HepG2 (cell line): ENCODE measurements around the gene MAPK12. TPM values are rescaled to one million over a fixed set of nuclear protein-coding genes. Genes with fewer than 3 reads are reported as not detected.
A peak's percentile ranks its signal among the peaks of the same experiment; 100 is the strongest.

Experiments used
- ATAC-seq: fragments of 200-7000 bp; cut with Tn5 transposase; 3 replicates; pipeline ENCODE4 v1.9.1; 2020; ENCODE audit warnings: mild to moderate bottlenecking, moderate library complexity
- BruUV-seq: library from RNA; stranded (reverse); fragments of 400-500 nt; replicated peaks from 2 replicates; lab custom pipeline; 2021; lab: Mats Ljungman, UMichigan
- CTCF ChIA-PET: fragments of 300-600 bp; formaldehyde crosslinking; extraction: SDS; loops from one replicate; lab custom pipeline; 2021; ENCODE audit warnings: low total read pairs, inconsistent platforms, low intra/inter-chr PET ratio; lab: Yijun Ruan, JAX
- POLR2A ChIA-PET: fragments of 350-600 bp; sonication (Branson Sonifier 250); formaldehyde crosslinking; loops from one replicate; lab custom pipeline; 2020; ENCODE audit warnings: antibody characterized with exemption, inconsistent platforms; lab: Yijun Ruan, JAX
- DNase-seq: peaks from one replicate; pipeline ENCODE4 v3.0.0-alpha.2; 2015; ENCODE audit warnings: low spot score
- FAIRE-seq: peaks from 3 replicates; lab custom pipeline; 2011; peaks lifted over from hg19 to GRCh38; lab: Jason Lieb, UNC
- H2AFZ ChIP-seq: one replicate; pipeline ENCODE4 v1.6.1; 2011; ENCODE audit warnings: low read length, inconsistent platforms
- H3K27ac ChIP-seq: fragments of 300-600 bp; 3 replicates; pipeline ENCODE4 v1.8.0; 2011; ENCODE audit warnings: mixed run types, mild to moderate bottlenecking, mixed read lengths, low read length, inconsistent platforms; ENCODE audit not compliant: insufficient read depth; ENCODE audit errors: extremely low read length
- H3K27me3 ChIP-seq, 2 experiments: fragments of 200-600 bp in 1 of 2; 2 replicates in 1 of 2; 3 replicates in 1 of 2; pipeline versions ENCODE4 v1.6.0 to v1.8.0; 2011; ENCODE audit warnings: low read length in 2 of 2, mild to moderate bottlenecking in 2 of 2, moderate library complexity in 2 of 2, inconsistent platforms in 1 of 2; ENCODE audit not compliant: insufficient read depth in 2 of 2, control insufficient read depth in 1 of 2
- H3K36me3 ChIP-seq, 2 experiments: fragments of 200-600 bp in 1 of 2; replicated peaks in 1 of 2; 2 replicates in 1 of 2; 3 replicates in 1 of 2; pipeline versions ENCODE4 v1.5.1 to v1.8.0; 2011; ENCODE audit warnings: low read length in 2 of 2, inconsistent platforms in 1 of 2; ENCODE audit not compliant: insufficient read depth in 2 of 2, control insufficient read depth in 1 of 2
- H3K4me1 ChIP-seq: 2 replicates; pipeline ENCODE4 v1.5.1; 2012; ENCODE audit warnings: low read length, inconsistent platforms; ENCODE audit not compliant: insufficient read depth
- H3K4me2 ChIP-seq: 2 replicates; pipeline ENCODE4 v1.6.0; 2011; ENCODE audit warnings: low read depth, low read length, inconsistent platforms
- H3K4me3 ChIP-seq, 3 experiments: fragments of 200-600 bp in 1 of 3; sonication (generic), shearing (Covaris generic) in 1 of 3; replicated peaks in 1 of 3; 2 replicates each; pipeline ENCODE4 v1.5.1; 2011 to 2016; ENCODE audit warnings: low read length in 3 of 3, inconsistent platforms in 2 of 3, low read depth in 2 of 3, mild to moderate bottlenecking in 2 of 3, control low read depth in 1 of 3, mixed read lengths in 1 of 3; ENCODE audit not compliant: insufficient read depth in 1 of 3
- H3K79me2 ChIP-seq: one replicate; pipeline ENCODE4 v1.6.1; 2011; ENCODE audit warnings: low read length, inconsistent platforms; ENCODE audit not compliant: insufficient read depth
- H3K9ac ChIP-seq: 2 replicates; pipeline ENCODE4 v1.6.0; 2011; ENCODE audit warnings: mild to moderate bottlenecking, low read depth, low read length, inconsistent platforms; ENCODE audit not compliant: insufficient read depth
- H3K9me3 ChIP-seq: 2 replicates; pipeline ENCODE4 v1.5.1; 2012; ENCODE audit warnings: mild to moderate bottlenecking, low read length
- H4K20me1 ChIP-seq: 2 replicates; pipeline ENCODE4 v1.6.0; 2011; ENCODE audit warnings: inconsistent platforms, mild to moderate bottlenecking, low read length, moderate library complexity; ENCODE audit not compliant: insufficient read depth
- CREB3 ChIP-seq: sonication (generic); formaldehyde crosslinking; IDR thresholded peaks from 2 replicates; pipeline ENCODE4 v1.5.0; 2020; ENCODE audit warnings: missing genetic modification reagents
- DZIP1 ChIP-seq: sonication (generic); formaldehyde crosslinking; IDR thresholded peaks from 2 replicates; pipeline ENCODE4 v1.5.0; 2020; ENCODE audit warnings: mild to moderate bottlenecking, missing genetic modification reagents
- KDM5B ChIP-seq: sonication (generic); formaldehyde crosslinking; IDR thresholded peaks from 2 replicates; pipeline ENCODE4 v1.4.0; 2020; ENCODE audit warnings: missing genetic modification reagents, mild to moderate bottlenecking, borderline replicate concordance
- MAFK ChIP-seq, 2 experiments: IDR thresholded peaks in 1 of 2; conservative IDR thresholded peaks in 1 of 2; 2 replicates each; pipeline ENCODE4 v1.6.1; 2011; ENCODE audit warnings: improper control_type of control experiment in 2 of 2, low read length in 2 of 2
- NONO ChIP-seq, 2 experiments: fragments of 450-650 bp in 1 of 2; sonication (generic) in 1 of 2; formaldehyde crosslinking in 1 of 2; IDR thresholded peaks in 1 of 2; conservative IDR thresholded peaks in 1 of 2; 2 replicates each; pipeline versions ENCODE4 v1.6.1 to v1.8.0; 2017 to 2022; ENCODE audit warnings: mild to moderate bottlenecking in 1 of 2, missing genetic modification reagents in 1 of 2, moderate library complexity in 1 of 2
- SKIL ChIP-seq: sonication (generic); formaldehyde crosslinking; IDR thresholded peaks from 2 replicates; pipeline ENCODE4 v1.8.0; 2022; ENCODE audit warnings: missing genetic modification reagents, mild to moderate bottlenecking, moderate library complexity, borderline replicate concordance
- SMYD3 ChIP-seq: sonication (generic); formaldehyde crosslinking; IDR thresholded peaks from 2 replicates; pipeline ENCODE4 v1.8.1; 2023; ENCODE audit warnings: mild to moderate bottlenecking, missing genetic modification reagents
- SNAPC5 ChIP-seq: sonication (generic); formaldehyde crosslinking; IDR thresholded peaks from 2 replicates; pipeline ENCODE4 v1.8.1; 2023; ENCODE audit warnings: mild to moderate bottlenecking, missing genetic modification reagents, borderline replicate concordance
- TBL1XR1 ChIP-seq: fragments of 150-350 bp; IDR thresholded peaks from 2 replicates; pipeline ENCODE4 v1.6.1; 2014; ENCODE audit warnings: borderline replicate concordance, low read length; ENCODE audit not compliant: partially characterized antibody
- ZFP37 ChIP-seq: sonication (generic); formaldehyde crosslinking; IDR thresholded peaks from 2 replicates; pipeline ENCODE4 v1.4.0; 2020; ENCODE audit warnings: missing genetic modification reagents, borderline replicate concordance
- ZNF143 ChIP-seq: sonication (generic); formaldehyde crosslinking; IDR thresholded peaks from 2 replicates; pipeline ENCODE4 v1.4.0; 2020; ENCODE audit warnings: missing genetic modification reagents
- ZNF256 ChIP-seq: sonication (generic); formaldehyde crosslinking; conservative IDR thresholded peaks from 2 replicates; pipeline ENCODE4 v1.4.0; 2020; ENCODE audit warnings: missing genetic modification reagents
- ZNF576 ChIP-seq: sonication (generic); formaldehyde crosslinking; IDR thresholded peaks from 2 replicates; pipeline ENCODE4 v1.4.0; 2020; ENCODE audit warnings: mild to moderate bottlenecking, missing genetic modification reagents
- ZNF672 ChIP-seq: sonication (generic); formaldehyde crosslinking; IDR thresholded peaks from 2 replicates; pipeline ENCODE4 v1.8.1; 2022; ENCODE audit warnings: missing genetic modification reagents
- WGBS: methylation state at CpG from one replicate; pipeline ENCODE4 v1.1.6; 2017; ENCODE audit warnings: low lambda C conversion rate; 5-methylcytosine and 5-hydroxymethylcytosine counted together
- in situ Hi-C: cut with HindIII; loops from 2 replicates; pipeline ENCODE4 v1.10.0; 2017; ENCODE audit warnings: low pct_unique_long_range_greater_than_20kb; ENCODE audit not compliant: extremely low pct_ligation_motif_present
- intact Hi-C: fragments of 100-400 bp; cut with micrococcal nuclease; formaldehyde crosslinking; loops from one replicate; pipeline ENCODE4 v1.10.0; 2022; ENCODE audit not compliant: unreplicated experiment
- polyA plus RNA-seq, 8 experiments: library from polyadenylated mRNA; depleted of rRNA in 3 of 8; stranded (reverse) in 7 of 8; unstranded in 1 of 8; fragments of >200 nt; fragmentation: Illumina TruSeq in 4 of 8; extraction: Trizol in 4 of 8; gene quantifications; 2 replicates each; pipeline versions ENCODE4 v1.2.1 to v1.2.3, GENCODE V29; 2011 to 2016; ENCODE audit warnings: low read depth in 4 of 8, missing spikeins in 1 of 8, mixed read lengths in 1 of 8; ENCODE audit not compliant: insufficient read depth in 1 of 8
- total RNA-seq, 5 experiments: library from RNA; depleted of rRNA; stranded (reverse); fragments of >200 nt; fragmentation: Illumina TruSeq; extraction: Trizol; gene quantifications; 2 replicates each; pipeline ENCODE4 v1.2.3, GENCODE V29; 2016; ENCODE audit warnings: low read depth in 1 of 5

The MAPK12 gene
- total and polyA plus RNA-seq, 2 of the 13 experiments (the other 11 are each of a cell fraction or from before 2014, with no cell fraction given) = 22.2 to 23.3 TPM

- 96% methylated on average over 14 of the region's 57 CpGs for WGBS
- ChIA-PET POLR2A (no interaction called here), CTCF (no interaction called here)
- in situ Hi-C loops (no loop called here), intact Hi-C loops (no loop called here)
- peaks cover 5% of the 10 kb centered on the region; the same call in 1 of the 2 replicates for H4K20me1 ChIP-seq
- BruUV-seq = no TSS peak
- H3K79me2 ChIP-seq = peaks cover 19% of the 10 kb centered on the region
- no peak overlapping the region for H3K9ac ChIP-seq
- peaks cover 18 to 70% of the 10 kb centered on the region in 2 experiments; a peak in 4 of 5 replicates for H3K36me3 ChIP-seq
- H2AFZ ChIP-seq = no peak overlapping the region
- DNase-seq = no peak
- no peaks in the 10 kb centered on the region for H3K9me3 ChIP-seq
- no peaks in the 10 kb centered on the region for H3K27me3 ChIP-seq
- no peak overlapping the region for H3K27ac ChIP-seq
- no peaks in the 10 kb centered on the region for H3K4me1 ChIP-seq
- H3K4me2 ChIP-seq = no peak overlapping the region
- FAIRE-seq = no peak
- ATAC-seq = no peak
- no peak overlapping the region for H3K4me3 ChIP-seq
- TF ChIP-seq ZNF143 (CRISPR knock-in tag) (no peak), ZNF256 (CRISPR knock-in tag) (no peak), DZIP1 (CRISPR knock-in tag) (no peak), TBL1XR1 (no peak), CREB3 (CRISPR knock-in tag) (no peak), ZNF576 (CRISPR knock-in tag) (no peak), ZNF672 (CRISPR knock-in tag) (no peak), NONO (IDR thresholded peaks at IDR 0.05) (no peak), NONO (CRISPR knock-in tag; conservative IDR thresholded peaks at IDR 0.05) (no peak), SKIL (CRISPR knock-in tag) (no peak), SNAPC5 (CRISPR knock-in tag) (no peak), SMYD3 (CRISPR knock-in tag) (no peak), ZFP37 (CRISPR knock-in tag) (no peak), KDM5B (0 out of 2 replicates have a peak, but pooled peaks have one; percentile 29), MAFK (conservative IDR thresholded peaks at IDR 0.05 in 1 of 2, IDR thresholded peaks at IDR 0.05 in 1 of 2; ENCODE audit: low read length in 2 of 2) (no peak)
These were observed 44.6 kb downstream of the MAPK12 start for GRCh38 chr22:50216684-50217520.
